HG03175 (cell line): Measurements from ENCODE around the gene LMOD3.

ENCODE experiments used
- ATAC-seq: cut with Tn5 transposase; IDR thresholded peaks from one replicate; pipeline ENCODE4 v1.9.1; 2021; ENCODE audit warnings: mild to moderate bottlenecking, moderate library complexity; ENCODE audit not compliant: unreplicated experiment

The LMOD3 gene

DNA sequence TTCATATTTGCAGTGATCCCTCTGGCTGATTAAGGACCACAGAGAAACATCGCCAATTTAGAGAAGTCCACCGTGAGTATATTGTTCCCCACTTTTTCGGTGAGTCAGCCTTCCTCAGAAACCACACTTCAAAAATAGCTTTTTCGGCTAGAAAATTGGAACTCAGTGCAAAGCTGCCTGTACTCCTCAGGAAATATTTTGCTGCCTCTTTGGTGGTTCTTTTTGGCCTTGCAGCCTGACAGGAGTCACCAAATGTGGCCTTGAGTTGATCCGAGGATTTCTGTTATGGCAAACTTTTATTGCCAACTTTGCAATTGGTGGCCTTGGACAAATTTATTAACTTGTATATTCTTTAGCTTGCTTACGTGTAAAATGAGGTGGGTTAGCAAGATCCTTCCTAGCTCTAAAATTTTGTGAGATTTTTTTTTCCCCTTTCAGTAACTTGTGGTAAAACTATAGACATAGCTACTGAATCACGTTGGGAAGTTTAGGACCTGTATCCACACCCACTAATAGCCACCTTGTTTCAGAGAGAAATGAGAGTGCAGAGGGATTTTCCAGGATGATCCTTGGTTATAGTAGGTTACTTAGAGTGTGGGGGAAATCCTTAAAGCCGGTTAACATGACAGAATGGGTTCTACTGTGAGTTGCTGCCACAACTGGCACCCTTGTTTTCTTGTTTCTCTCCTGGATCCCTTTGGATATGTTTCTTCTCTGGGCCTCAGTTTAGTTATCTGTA, 27.8 kb downstream of the LMOD3 start:
- ATAC-seq: no peak

- peak; percentile 82 for ATAC-seq
These were observed 30.3 kb downstream of the LMOD3 start for GRCh38 chr3:69092030-69092516.

DNA sequence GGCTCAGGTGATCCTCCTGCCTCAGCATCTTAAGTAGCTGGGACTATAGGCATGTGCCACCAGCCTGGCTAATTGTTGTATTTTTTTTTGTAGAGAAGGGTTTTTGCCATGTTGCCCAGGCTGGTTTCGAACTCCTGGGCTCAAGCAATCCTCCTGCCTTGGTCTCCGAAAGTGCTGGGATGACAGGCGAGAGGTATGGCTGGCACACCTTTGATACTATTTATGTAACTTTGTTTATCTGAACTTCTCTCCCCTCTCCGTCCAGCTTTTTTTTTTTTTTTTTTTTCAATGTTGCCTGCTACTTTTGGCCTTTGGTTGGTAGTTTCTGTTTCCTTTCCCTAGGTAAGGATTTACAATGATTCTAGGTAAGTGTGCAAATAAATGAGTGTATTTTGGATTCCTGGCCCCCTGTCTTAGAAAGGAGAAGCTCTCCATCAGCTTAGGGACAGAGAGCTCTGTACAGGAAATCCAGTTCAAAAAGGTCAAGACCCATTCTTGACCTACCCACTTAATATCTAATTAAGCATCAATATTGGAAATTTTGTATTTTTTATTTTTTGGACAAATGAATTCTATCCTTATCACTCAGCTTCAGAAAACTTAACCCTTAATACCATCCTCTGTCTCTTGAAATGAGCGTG, 30.9 kb downstream of the LMOD3 start:
- ATAC-seq: no peak

DNA sequence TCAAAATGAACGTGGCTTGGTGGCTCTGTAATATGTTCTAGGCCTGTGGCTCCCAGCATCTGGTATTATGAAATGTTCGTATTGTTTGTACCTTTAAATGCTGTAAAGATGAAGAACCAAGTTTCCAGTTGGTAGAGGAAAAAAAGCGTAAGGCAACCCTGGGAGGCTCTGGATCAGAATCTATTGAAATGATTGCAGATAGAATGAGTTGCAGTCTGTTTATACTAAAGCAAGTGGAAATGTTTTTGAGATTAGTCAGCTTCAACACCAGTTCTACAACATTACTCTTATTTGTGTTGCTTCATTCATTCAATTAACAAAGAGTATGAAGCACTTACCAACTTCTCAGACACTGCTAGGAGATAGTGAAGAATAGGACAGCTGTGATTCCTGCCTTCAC, 32.4 kb downstream of the LMOD3 start:
- no peak for ATAC-seq

DNA sequence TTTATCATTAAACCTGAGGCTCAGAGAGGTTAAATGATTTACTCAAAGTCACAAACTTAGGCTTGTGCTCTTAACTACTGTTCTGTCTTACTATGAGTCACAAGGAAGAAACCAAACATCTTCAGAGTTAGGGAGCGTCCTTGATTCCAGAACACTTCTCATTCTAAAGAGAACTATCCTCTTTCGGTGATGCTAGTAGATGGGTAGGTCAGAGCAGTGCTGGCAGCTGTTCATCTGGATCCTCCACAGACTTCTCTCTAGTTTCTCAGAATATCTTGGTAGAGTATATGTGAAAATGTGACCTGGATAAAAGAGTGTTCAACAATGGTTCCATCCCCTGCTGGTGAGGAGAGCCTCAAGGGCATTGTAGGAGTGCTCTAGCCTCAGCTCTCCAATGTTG, 34.3 kb downstream of the LMOD3 start:
- peak; percentile 23 for ATAC-seq

GRCh38 chr3:69087030-69087791, 35.2 kb downstream of the LMOD3 start:
- ATAC-seq: no peak

GRCh38 chr3:69085833-69086722, 36.3 kb downstream of the LMOD3 start:
- no peak for ATAC-seq

DNA sequence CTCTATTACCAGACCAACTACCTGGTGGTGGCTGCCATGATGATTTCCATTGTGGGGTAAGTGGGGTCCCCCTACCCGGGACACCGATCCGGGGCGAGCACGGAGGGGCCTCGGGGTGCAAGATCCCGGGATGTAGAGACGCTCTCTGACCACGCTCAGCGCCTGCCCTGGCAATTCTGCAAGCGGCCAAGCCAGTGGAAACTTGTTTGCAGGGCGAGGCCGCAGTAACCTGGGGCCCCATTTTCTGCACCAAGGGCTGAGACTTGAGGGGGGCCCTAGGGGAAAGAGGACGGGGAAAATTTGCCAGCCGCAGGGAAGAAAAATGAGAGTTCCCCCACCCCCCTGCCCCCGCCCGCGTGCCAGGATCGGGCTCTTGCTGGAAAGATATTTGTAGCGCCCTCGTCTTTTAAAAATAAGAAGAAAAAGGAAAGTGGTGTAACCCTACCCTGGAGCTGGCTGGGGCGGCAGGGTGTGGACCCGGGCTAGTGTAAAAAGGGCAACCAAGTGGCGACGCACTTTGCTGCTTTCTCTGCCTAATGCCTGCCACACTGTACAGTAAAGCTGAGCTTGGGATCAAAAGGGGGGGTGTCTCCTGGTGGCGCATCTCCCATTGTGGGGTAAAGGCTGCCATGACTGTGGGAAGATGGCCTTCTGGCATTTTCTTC, 37.1 kb downstream of the LMOD3 start:
- ATAC-seq: peak; percentile 1

DNA sequence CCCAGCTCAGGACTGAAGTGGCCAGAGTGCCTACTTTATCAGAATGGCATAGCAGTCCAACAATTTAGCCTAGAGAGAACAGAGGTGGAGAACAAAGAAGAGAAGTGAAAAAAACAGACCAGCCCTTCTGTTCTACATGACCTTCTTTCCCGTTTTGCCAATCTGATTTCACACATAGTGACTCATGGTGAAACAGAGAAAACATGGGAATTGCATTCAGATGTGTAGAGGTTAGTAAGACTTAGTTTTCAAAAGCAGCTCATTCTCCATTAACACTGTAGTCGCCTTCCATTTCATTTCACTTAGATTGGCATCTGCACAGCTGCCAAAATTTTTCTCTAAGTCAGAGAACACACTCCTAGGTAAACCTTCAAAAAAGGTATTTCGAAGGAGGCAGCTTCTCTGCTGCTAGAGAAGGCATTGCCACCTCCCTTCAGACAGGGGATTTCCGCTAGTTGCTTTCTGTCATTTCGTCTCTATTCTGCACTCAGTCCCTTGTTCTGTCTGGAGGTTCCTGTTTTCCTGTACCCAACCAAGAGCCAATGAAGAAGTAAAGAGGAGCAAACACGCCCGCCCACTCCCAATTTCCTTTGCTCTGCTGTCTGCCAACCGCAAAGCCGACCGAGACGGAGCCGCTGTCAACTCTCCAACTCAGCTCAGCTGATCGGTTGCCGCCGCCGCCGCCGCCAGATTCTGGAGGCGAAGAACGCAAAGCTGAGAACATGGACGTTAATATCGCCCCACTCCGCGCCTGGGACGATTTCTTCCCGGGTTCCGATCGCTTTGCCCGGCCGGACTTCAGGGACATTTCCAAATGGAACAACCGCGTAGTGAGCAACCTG, 37.8 kb downstream of the LMOD3 start, which contains the start of gene ARL6IP5:
TSS of gene ARL6IP5 (plus strand) at position 612 of the 842 bp plus-strand sequence. CDS start at position 723, 111 bp downstream.
- ATAC-seq: peak; percentile 61

DNA sequence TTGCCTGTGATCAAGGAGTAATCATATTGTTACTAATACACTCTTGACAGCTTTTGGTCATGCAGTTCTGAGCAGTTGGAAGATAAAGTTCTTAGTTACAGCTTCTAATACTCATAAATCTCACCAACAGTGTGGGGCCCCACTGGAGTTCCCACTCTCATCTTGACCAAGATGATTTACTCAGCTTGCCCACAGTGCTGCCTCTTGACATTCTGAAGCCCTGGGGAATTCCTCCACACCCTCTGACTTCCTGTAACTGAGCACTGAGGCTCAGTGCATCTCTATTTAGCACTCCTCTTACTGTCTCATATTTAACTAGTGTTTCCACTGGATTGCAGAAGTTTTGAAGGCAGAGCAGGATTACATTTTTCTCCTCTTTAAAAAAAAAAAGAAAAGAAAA, 39.6 kb downstream of the LMOD3 start:
- peak; percentile 50 for ATAC-seq

DNA sequence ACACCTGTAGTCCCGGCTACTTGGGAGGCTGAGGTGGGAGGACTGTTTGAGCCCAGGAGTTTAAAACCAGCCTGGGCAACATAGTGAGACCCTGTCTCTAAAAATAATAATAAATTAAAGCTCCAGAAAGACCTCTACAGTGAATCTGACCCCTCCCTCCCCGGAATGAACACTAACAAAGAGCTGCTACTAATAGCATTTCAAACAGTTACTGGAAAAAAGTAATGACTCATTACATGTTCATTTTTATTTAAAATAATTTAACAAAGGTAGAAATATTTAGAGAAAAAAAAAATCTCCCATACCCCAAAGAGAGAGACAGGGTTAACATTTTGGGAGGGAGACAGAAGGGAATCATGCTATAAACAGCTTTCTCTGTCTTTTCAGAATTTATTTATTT, 40.0 kb downstream of the LMOD3 start:
- ATAC-seq: no peak

GRCh38 chr3:69081583-69082262, 40.7 kb downstream of the LMOD3 start:
- ATAC-seq: no peak

DNA sequence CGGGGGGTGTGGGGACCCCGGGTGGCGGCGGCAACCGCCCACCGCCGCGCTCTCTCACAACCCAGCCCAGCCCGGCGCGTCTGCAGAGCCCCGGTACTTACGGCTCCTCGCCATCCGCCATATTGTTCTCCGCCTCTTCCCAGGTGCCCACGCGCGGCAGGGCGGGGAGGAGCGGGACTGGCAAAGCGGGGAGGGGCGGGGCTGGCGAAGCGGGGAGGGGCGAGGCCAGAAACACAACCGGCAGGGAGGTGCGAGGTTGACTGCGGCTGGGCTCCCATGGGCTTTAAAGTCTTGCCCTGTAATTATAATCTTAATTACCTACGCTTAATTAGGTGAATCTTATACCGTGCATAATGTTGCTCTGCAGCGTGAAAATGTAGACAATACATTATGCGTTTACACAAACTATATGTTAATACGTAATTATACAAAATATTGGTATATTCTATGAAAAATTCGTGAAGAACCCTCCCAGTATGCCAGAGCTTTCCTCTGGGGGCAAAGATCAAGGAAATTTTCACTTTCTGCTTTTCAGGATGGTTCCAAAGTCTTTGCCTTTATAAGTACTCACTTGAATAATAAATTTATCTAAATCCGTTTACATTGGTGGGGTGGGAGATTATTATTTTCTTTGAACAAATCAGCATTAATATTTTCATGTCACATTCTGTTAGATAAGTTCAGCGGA, 42.0 kb downstream of the LMOD3 start, which contains the start of gene UBA3:
TSS of gene UBA3 (minus strand) at position 133 of the 688 bp plus-strand sequence. CDS start at position 121, 12 bp downstream.
- peak; percentile 47 for ATAC-seq

DNA sequence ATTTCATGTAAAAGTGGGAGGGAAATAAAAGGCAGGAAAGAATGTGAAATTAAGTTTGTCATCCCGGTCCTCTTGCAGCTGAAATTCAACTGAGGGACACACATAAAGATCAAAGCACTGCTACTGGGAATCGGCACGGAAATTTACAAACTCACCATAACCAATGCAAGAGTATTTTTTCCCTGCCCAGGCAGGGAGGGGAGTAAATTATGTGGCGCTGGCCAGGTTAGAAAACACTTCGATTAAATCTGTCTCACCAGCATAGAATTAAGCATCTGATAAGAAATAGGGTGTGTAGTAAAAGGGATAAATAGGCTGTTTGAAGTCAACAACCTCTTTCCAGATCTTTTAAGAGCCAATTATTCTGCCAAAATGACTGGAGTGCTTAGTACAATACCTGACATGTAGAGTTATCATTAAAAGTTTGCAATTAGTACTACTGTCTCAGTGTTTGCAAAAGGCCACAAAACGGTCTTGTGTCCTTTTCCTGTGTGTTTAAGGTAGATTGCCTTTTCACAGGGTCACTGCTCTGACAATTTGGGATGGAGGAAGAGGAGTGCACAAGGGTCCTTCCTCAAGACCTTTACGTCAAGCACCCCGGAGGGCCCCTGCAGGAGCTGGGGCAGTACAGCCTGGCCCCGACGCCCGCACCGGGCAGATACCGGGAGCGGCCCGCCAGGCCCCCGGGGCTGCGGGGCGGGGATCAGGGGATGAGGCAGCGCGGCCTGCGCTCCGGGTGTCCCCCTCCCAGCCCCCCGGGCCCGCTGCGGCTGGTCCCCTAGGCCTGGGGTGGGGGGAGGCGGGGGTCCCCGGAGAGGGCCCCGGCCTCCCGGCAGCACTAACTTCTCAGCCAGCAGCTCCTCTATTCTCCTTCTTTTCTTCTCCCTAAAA, 42.9 kb downstream of the LMOD3 start:
- peak; percentile 12 for ATAC-seq

GRCh38 chr3:69072928-69073327, 49.5 kb downstream of the LMOD3 start:
- no peak for ATAC-seq

GRCh38 chr3:69066121-69066520, 56.3 kb downstream of the LMOD3 start:
- no peak for ATAC-seq
